Suppressor macrophage treated with lipopolysaccharide for 4 hours (primary cell): ENCODE results near the gene EFEMP2.
"Not testable (repeated sequence)": the region's sequence is repeated elsewhere in the genome, so short reads cannot be mapped to it uniquely, and the experiment has no call there.

Source experiments
- DNase-seq: peaks from one replicate; pipeline ENCODE4 v3.0.0-alpha.2; 2020

EFEMP2 gene

DNA sequence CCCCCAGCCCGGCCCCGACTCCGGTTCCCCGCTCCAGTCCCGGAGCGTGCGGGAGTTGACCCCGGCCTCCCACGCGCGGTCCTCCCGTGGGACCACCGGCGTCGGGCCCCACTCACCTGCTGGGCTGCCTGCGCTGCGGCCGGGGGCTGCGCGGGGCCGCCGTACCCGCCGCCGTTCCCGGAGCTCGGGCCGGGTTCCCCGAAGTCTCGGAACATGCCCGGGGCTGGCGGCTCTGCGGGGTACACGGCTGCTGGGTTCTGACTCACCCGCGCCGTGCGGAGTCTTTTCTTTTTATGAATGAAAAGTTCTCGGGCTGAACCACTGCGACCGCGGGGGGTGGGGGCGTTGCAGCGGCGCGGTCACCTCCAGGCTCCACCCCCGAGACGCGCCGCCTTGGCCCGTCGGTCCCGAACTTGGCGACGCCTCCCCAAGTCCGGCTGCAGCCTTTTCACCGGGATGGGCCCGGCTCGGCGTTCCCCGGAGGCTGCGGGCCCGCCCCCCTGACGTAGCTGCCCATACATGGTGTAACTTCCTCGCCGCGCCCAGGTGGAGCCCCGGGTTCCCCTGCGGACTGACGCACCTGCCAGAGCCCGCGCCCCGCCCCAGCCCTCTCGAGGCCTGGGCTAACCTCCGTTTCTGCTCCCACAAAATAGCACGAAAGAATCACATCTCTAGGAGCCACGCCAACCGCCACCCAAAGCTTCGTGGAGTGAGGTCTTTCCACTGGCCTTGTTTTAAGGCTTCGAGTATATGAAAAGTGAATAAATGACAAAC lies 27.7 kb upstream of the EFEMP2 start, which contains the start of gene FOSL1:
TSS of gene FOSL1 (minus strand) at position 264 of the 774 bp plus-strand sequence. CDS start at position 215, 49 bp downstream.
- peak; percentile 94 for DNase-seq

DNA sequence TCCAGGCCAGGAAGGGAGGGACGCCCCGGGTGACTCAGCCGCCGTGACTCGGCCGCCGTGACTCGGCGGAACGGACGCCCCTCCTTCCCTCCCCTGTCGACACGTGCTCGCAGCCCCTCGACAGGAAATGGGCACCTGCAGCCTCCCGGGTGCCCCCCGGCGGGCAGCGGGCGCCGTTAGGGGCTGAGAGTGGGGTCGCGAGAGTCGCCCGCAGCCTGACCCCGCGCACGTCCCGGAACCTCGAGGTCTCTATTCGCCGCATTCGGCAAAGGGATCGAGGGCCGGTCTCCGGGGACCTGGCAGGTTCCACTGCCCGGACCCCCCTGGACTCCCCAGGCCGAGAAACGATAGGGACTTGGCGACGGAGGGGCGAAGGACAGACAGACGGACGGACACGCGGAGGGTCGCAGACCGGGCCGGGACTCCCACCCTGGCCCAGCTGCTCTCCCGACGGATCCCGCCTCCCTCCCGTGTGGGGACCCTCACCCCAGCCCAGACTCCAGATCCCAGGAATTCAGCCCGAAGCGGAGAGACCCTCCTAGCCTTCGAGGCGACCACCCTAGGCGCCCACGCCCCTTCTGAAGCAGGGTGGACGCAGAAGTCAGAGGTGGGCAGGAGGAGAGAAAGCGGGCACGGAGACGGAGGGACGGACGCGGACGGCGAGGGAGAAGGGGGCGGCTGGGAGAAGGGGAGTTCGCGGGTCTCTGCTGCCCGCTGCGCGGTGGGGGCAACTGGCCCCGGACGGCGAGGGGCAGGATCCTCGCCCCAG lies 26.9 kb upstream of the EFEMP2 start:
- DNase-seq, result peak; percentile 86

DNA sequence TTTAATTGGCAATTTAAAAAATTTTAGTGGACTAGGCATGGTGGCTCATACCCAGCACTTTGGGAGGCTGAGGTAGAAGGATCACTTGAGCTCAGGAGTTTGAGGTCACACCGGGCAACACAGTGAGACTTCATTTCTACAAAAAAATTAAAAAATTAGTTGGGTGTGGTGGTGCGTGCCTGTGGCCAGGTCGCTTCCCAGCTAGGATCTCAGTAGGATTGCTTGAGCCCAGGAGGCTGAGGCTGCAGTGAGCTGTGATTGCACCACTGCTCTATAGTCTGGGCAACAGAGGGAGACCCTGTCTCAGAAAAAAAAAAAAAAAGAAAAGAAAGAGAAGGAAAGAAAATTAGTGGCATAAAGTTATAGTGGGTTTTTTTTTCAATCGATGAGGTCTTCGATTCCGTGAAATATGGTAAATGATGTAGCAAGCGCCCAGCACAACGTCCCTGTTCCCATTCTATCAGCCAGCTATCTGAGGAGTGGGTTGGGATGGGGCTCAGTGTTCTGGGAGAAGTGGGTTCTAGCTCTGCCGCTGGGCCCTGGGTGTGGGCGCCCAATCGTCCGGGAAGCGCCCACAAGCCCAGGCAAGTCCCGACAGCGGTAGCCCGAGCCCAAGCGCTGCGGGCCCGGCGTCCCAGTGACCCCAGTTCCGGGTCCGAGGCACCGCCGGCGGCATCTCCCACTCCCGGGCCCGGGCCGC lies 26.2 kb upstream of the EFEMP2 start:
- DNase-seq, result no peak

- no peak for DNase-seq
Measured at GRCh38 chr11:65897020-65897471, 24.4 kb upstream of the EFEMP2 start.

- no peak for DNase-seq
Measured at GRCh38 chr11:65896034-65896999, 23.7 kb upstream of the EFEMP2 start.

DNA sequence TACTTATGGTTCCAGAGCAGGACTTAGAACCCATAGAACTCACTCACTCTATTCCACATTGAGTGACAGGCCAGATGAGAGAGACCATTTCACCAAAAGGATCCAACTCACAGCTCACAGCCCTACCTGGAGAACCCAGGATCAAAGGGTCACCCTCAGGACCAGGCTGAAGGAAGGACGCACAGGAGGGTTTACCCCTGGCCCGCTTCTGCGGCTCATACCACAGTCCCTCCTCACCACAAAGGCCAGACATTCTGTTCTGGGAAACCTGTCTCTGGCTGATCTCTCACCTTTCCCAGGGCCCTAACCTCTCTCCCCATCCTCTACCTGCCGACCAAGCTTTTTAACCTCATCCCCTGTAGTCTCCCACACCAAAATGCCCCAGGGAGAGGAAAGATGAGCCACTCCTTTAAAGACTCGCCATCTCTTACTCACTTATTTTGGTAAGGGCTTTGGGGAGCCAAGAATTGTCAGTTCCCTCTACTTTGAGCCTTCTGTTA lies 22.9 kb upstream of the EFEMP2 start:
- DNase-seq, result no peak

GRCh38 chr11:65894034-65894591 lies 21.5 kb upstream of the EFEMP2 start:
- DNase-seq, result no peak

DNA sequence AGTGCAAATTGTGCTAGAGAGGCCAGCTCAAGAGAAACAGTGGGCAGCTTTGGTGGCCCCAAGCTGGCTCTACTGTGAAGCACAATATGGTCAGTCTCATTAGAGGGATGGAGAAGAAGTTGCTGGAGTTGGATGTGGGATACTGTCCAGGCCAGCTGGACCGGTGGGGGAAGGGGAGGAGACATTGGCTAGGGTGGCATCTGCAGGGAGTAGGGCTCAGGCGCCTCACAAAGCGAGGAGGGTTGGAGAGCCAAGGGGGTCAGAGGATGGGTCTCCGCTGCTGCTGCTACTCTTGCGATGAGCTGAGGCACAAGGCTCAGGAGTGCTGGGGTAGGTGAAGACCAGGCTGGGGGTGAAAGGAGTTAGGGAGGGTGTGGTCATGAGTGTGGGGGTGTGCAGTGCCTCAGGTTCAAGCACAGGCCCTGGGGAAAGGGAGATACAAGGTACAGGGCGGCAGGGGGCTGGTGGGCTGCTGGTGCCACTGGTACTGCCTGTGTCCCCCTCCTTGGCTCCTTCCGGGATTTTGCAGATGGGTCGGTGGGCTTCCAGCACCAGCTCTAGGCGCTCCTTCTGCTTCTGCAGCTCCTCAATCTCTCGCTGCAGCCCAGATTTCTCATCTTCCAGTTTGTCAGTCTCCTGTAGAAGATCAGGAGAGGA lies 20.2 kb upstream of the EFEMP2 start:
- no peak for DNase-seq

DNA sequence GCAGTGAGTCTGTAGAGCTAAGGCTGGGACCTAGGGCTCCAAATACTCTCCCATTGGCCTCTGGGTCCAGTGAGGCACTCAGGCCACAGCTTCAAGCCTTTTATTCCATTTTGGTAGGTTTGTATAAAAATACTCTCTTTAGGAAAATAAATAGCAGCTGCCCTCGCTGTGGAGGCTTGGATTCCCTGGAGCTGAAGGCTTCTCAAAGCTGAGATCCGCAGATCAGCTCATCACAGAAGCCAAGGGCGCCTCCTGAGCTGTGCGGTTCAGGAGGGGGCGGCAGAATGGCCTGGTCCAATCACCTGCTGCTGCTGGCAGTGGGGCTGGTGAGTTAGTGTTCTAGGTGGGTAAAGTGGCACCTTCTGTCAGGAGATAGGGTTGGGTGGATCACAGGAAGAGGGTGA lies 19.5 kb upstream of the EFEMP2 start:
- not testable (repeated sequence) for DNase-seq

- peak; percentile 26 for DNase-seq
Measured at GRCh38 chr11:65891219-65892136, 18.9 kb upstream of the EFEMP2 start.

GRCh38 chr11:65890324-65891218 lies 18.0 kb upstream of the EFEMP2 start, which contains the start of gene CCDC85B:
TSS of gene CCDC85B (plus strand) at chr11:65890673. CDS start at chr11:65890784, 111 bp downstream.
- DNase-seq, result peak; percentile 99

DNA sequence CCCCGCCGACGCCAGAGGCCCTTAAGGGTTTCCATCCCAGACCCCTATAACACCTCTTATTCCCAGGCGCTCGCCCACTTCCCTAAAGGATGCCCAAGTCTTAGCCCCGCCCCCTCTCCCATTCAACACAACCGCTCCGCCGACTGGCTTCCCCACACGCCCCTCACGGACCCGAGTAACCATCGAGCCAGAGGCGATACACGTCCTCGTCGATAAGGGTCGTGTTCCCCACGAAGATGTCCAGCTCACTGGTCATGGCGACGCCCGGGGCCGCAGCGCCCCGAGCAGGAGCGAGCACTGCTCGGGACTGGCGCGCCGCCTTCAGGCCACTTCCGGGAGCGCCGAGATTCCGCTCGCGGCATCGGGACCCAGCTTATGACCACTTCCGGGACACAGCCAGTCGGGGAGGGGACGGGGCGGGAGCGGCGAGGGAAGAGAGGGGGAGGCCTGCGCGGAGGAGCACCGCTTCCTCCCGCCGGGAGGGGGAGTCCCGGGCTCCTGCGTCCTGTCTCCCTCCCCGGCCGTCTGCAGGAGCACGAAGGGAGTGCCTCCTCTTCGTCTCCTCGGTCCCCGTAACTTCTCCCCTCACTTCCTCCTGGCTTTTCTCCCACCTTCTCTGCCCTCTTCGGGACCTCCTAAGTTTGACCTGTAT lies 15.7 kb upstream of the EFEMP2 start, which contains the start of gene FIBP:
TSS of gene FIBP (minus strand) at position 309 of the 652 bp plus-strand sequence. CDS start at position 256, 53 bp downstream.
- peak; percentile 99 for DNase-seq

- no peak for DNase-seq
Measured at GRCh38 chr11:65887723-65888162, 15.1 kb upstream of the EFEMP2 start.

GRCh38 chr11:65886826-65887722 lies 14.5 kb upstream of the EFEMP2 start:
- DNase-seq, result no peak

- no peak for DNase-seq
Measured at GRCh38 chr11:65885808-65886536, 13.4 kb upstream of the EFEMP2 start.

- DNase-seq, result no peak
Measured at GRCh38 chr11:65885231-65885630, 12.6 kb upstream of the EFEMP2 start.
